SH-SY5Y (cell line): ENCODE measurements around the gene MKNK2.

Source experiments
- GATA2 ChIP-seq: IDR thresholded peaks from 2 replicates; pipeline ENCODE4 v1.6.1; 2011; ENCODE audit warnings: mild to moderate bottlenecking, low read depth, low read length
- GATA3 ChIP-seq: IDR thresholded peaks from 2 replicates; pipeline ENCODE4 v1.6.1; 2011; ENCODE audit warnings: low read depth, mild to moderate bottlenecking, low read length, moderate library complexity

DNA sequence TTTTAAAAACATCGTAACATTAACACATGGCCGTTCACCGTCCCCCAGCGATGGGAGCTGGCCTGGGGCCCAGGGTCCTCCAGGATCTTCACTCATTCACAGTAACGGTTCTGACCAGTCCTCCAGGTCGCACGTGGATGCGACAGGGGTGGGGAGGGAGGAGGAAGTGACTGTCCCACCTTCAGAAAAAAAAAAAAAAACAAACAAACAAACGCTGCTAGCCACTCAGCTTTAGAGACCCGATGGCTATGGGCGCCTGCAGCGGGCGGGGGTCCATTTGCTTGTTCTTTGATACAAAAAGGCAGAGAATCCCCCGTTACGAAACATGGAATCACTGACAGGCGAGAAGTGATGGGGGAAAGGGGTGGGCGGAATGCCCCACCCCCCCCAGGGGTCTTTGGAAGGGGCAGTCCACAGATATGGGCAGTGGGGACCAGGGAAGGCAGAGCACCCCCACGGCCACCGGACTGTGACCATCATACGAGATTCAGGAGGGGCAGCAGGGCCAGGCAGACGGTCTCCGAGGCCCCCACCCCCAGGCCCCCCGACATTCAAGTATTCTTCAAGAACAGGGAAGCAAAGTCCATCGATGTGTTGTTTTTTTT is 13.3 kb downstream of the MKNK2 start:
- TF ChIP-seq GATA2 = no peak
- no peak for TF ChIP-seq GATA3
